OCI-LY1 (cell line): ENCODE results near the gene MAX.

Source experiments
- H2AFZ ChIP-seq: fragments of 200-600 bp; sonication (generic), shearing (Covaris generic); 2 replicates; pipeline ENCODE4 v1.6.0; 2014; ENCODE audit warnings: antibody characterized with exemption, mild to moderate bottlenecking, low read length
- H3F3A ChIP-seq: fragments of 200-600 bp; sonication (generic), shearing (Covaris generic); 2 replicates; pipeline ENCODE4 v1.6.0; 2014; ENCODE audit warnings: mild to moderate bottlenecking, antibody characterized with exemption, low read length, moderate library complexity; ENCODE audit not compliant: insufficient read depth
- H3K27ac ChIP-seq: fragments of 200-600 bp; sonication (generic); 2 replicates; pipeline ENCODE4 v1.5.1; 2014; ENCODE audit warnings: low read length, mixed run types, mild to moderate bottlenecking, low read depth; ENCODE audit not compliant: poor library complexity, severe bottlenecking
- H3K27me3 ChIP-seq: fragments of 200-600 bp; sonication (generic); 2 replicates; pipeline ENCODE4 v1.6.0; 2014; ENCODE audit warnings: antibody characterized with exemption, mild to moderate bottlenecking, low read length, moderate library complexity; ENCODE audit not compliant: insufficient read depth
- H3K36me3 ChIP-seq: fragments of 200-600 bp; sonication (generic); 2 replicates; pipeline ENCODE4 v1.6.1; 2014; ENCODE audit warnings: mild to moderate bottlenecking, antibody characterized with exemption, low read length, moderate library complexity, mixed read lengths; ENCODE audit not compliant: insufficient read depth
- H3K4me1 ChIP-seq: fragments of 200-600 bp; sonication (generic); 2 replicates; pipeline ENCODE4 v1.5.1; 2014; ENCODE audit warnings: mild to moderate bottlenecking, low read length, moderate library complexity; ENCODE audit not compliant: insufficient read depth, severe bottlenecking
- H3K4me2 ChIP-seq: fragments of 200-600 bp; sonication (generic), shearing (Covaris generic); 2 replicates; pipeline ENCODE4 v1.6.1; 2014; ENCODE audit warnings: low read length
- H3K4me3 ChIP-seq: fragments of 200-600 bp; sonication (generic); 2 replicates; pipeline ENCODE4 v1.5.1; 2014; ENCODE audit warnings: low read length, low read depth, mild to moderate bottlenecking, mixed read lengths; ENCODE audit not compliant: poor library complexity, severe bottlenecking
- H3K79me2 ChIP-seq: fragments of 200-600 bp; shearing (Covaris generic); 2 replicates; pipeline ENCODE4 v1.6.1; 2016; ENCODE audit warnings: mixed run types, low read length, mixed read lengths; ENCODE audit not compliant: insufficient read depth
- H3K9ac ChIP-seq: fragments of 200-600 bp; sonication (generic), shearing (Covaris generic); 2 replicates; pipeline ENCODE4 v1.6.1; 2014; ENCODE audit warnings: mild to moderate bottlenecking, low read length, mixed read lengths
- H3K9me2 ChIP-seq: fragments of 200-600 bp; sonication (generic), shearing (Covaris generic); 2 replicates; pipeline ENCODE4 v1.6.1; 2014; ENCODE audit warnings: low read depth, mild to moderate bottlenecking, low read length, mixed read lengths
- H3K9me3 ChIP-seq: fragments of 200-600 bp; shearing (Covaris generic); 2 replicates; pipeline ENCODE4 v1.6.1; 2014; ENCODE audit warnings: low read length, mixed read lengths
- H4K20me1 ChIP-seq: fragments of 200-600 bp; sonication (generic), shearing (Covaris generic); 2 replicates; pipeline ENCODE4 v1.6.0; 2016; ENCODE audit warnings: mild to moderate bottlenecking, low read length; ENCODE audit not compliant: insufficient read depth
- CTCF ChIP-seq: fragments of 200-600 bp; sonication (generic), shearing (Covaris generic); IDR thresholded peaks from 2 replicates; pipeline ENCODE4 v1.5.1; 2017; ENCODE audit warnings: mild to moderate bottlenecking, antibody characterized with exemption, low read length, moderate library complexity, mixed read lengths
- EZH2 ChIP-seq: fragments of 200-600 bp; sonication (generic), shearing (Covaris generic); IDR thresholded peaks from 2 replicates; pipeline ENCODE4 v1.8.0; 2017; ENCODE audit warnings: borderline replicate concordance, mixed run types, mild to moderate bottlenecking, antibody characterized with exemption, low read length, moderate library complexity, mixed read lengths

The MAX gene

GRCh38 chr14:65057695-65058094 is 44.6 kb downstream of the MAX start:
- Histone ChIP-seq H3K9ac (no peak overlapping the region), H3F3A (no peaks in the 10 kb centered on the region), H3K27me3 (no peaks in the 10 kb centered on the region), H4K20me1 (no peaks in the 10 kb centered on the region), H3K9me2 (no peaks in the 10 kb centered on the region), H3K4me2 (no peak overlapping the region), H3K9me3 (no peaks in the 10 kb centered on the region), H2AFZ (no peak overlapping the region), H3K36me3 (peaks cover 38% of the 10 kb centered on the region), H3K79me2 (no peaks in the 10 kb centered on the region), H3K4me1 (no peaks in the 10 kb centered on the region), H3K27ac (no peak overlapping the region), H3K4me3 (no peak overlapping the region)
- TF ChIP-seq CTCF: no peak
- TF ChIP-seq EZH2: no peak

- Histone ChIP-seq H3K9me2 (no peaks in the 10 kb centered on the region), H3F3A (no peaks in the 10 kb centered on the region), H3K36me3 (peaks cover 19% of the 10 kb centered on the region; the same call in 1 of the 2 replicates), H2AFZ (no peak overlapping the region), H3K4me1 (no peaks in the 10 kb centered on the region), H3K79me2 (no peaks in the 10 kb centered on the region), H3K4me3 (no peak overlapping the region), H4K20me1 (no peaks in the 10 kb centered on the region), H3K9me3 (no peaks in the 10 kb centered on the region), H3K27ac (no peak overlapping the region), H3K4me2 (no peak overlapping the region), H3K27me3 (no peaks in the 10 kb centered on the region), H3K9ac (no peak overlapping the region)
- TF ChIP-seq EZH2: no peak
- TF ChIP-seq CTCF: no peak
Measured at GRCh38 chr14:65054471-65055085, 47.7 kb downstream of the MAX start.

GRCh38 chr14:65053466-65053865 is 48.9 kb downstream of the MAX start:
- no peak overlapping the region for H3K9ac ChIP-seq
- H3K4me2 ChIP-seq: no peak overlapping the region
- H2AFZ ChIP-seq: no peak overlapping the region
- H3K79me2 ChIP-seq: no peaks in the 10 kb centered on the region
- peaks cover 15% of the 10 kb centered on the region; the same call in 1 of the 2 replicates for H3K36me3 ChIP-seq
- H3F3A ChIP-seq: no peaks in the 10 kb centered on the region
- no peak for TF ChIP-seq EZH2
- TF ChIP-seq CTCF: no peak
- H3K4me1 ChIP-seq: no peaks in the 10 kb centered on the region
- no peaks in the 10 kb centered on the region for H3K9me2 ChIP-seq
- H3K9me3 ChIP-seq: no peaks in the 10 kb centered on the region
- no peak overlapping the region for H3K27ac ChIP-seq
- no peaks in the 10 kb centered on the region for H4K20me1 ChIP-seq
- H3K4me3 ChIP-seq: no peak overlapping the region
- no peaks in the 10 kb centered on the region for H3K27me3 ChIP-seq
